SU-DHL-6 (cell line): Measurements from ENCODE around the gene NTRK3.

Experiments used
- CTCF ChIP-seq: fragments of 200-600 bp; sonication (generic); IDR thresholded peaks from one replicate; pipeline ENCODE4 v1.5.1; 2017; ENCODE audit warnings: antibody characterized with exemption, mild to moderate bottlenecking, low read length, moderate library complexity; ENCODE audit not compliant: insufficient read depth, poor library complexity, severe bottlenecking
- EZH2phosphoT487 ChIP-seq: fragments of 200-600 bp; sonication (generic), shearing (Covaris generic); conservative IDR thresholded peaks from 2 replicates; pipeline ENCODE4 v1.6.1; 2018; ENCODE audit warnings: mild to moderate bottlenecking, antibody characterized with exemption, low read length, moderate library complexity, mixed read lengths

GRCh38 chr15:88190232-88190631 lies 66.3 kb downstream of the NTRK3 start:
- TF ChIP-seq CTCF = no peak
- no peak for TF ChIP-seq EZH2phosphoT487
